OCI-LY7 (cell line): ENCODE data around the gene PDILT. TPM values are rescaled to one million over a fixed set of nuclear protein-coding genes. Genes with fewer than 3 reads are reported as not detected.

Source experiments
- BruUV-seq: library from RNA; stranded (reverse); fragments of 400-500 nt; replicated peaks from 2 replicates; lab custom pipeline; 2021; lab: Mats Ljungman, UMichigan
- CTCF ChIA-PET: fragments of 300-600 bp; sonication (Branson Sonifier 250); formaldehyde crosslinking; loops from one replicate; lab custom pipeline; 2022; ENCODE audit warnings: antibody characterized with exemption; ENCODE audit not compliant: unreplicated experiment; lab: Charles Lee
- POLR2A ChIA-PET: fragments of 300-600 bp; sonication (Branson Sonifier 250); formaldehyde crosslinking; loops from one replicate; lab custom pipeline; 2022; ENCODE audit warnings: antibody characterized with exemption; lab: Charles Lee
- DNase-seq: peaks from one replicate; pipeline ENCODE4 v3.0.0-alpha.2; 2015; ENCODE audit warnings: low spot score
- H2AFZ ChIP-seq: fragments of 200-600 bp; sonication (generic), shearing (Covaris generic); 2 replicates; pipeline ENCODE4 v1.6.1; 2014; ENCODE audit warnings: mild to moderate bottlenecking, antibody characterized with exemption, low read length, moderate library complexity
- H3K27ac ChIP-seq: fragments of 200-600 bp; sonication (generic); 2 replicates; pipeline ENCODE4 v1.5.1; 2014; ENCODE audit warnings: mixed run types, low read depth, mild to moderate bottlenecking, moderate library complexity, low read length, inconsistent platforms; ENCODE audit not compliant: poor library complexity, severe bottlenecking
- H3K36me3 ChIP-seq: fragments of 200-600 bp; sonication (generic); 2 replicates; pipeline ENCODE4 v1.6.1; 2014; ENCODE audit warnings: mild to moderate bottlenecking, antibody characterized with exemption, low read length, moderate library complexity, mixed read lengths; ENCODE audit not compliant: insufficient read depth
- H3K4me1 ChIP-seq: fragments of 200-600 bp; sonication (generic); 2 replicates; pipeline ENCODE4 v1.5.1; 2014; ENCODE audit warnings: mild to moderate bottlenecking, low read length; ENCODE audit not compliant: insufficient read depth, poor library complexity, severe bottlenecking
- H3K4me2 ChIP-seq: fragments of 200-600 bp; sonication (generic); 2 replicates; pipeline ENCODE4 v1.6.1; 2014; ENCODE audit warnings: mild to moderate bottlenecking, low read length
- H3K4me3 ChIP-seq: fragments of 200-600 bp; sonication (generic); 2 replicates; pipeline ENCODE4 v1.5.1; 2014; ENCODE audit warnings: mild to moderate bottlenecking, low read depth, low read length; ENCODE audit not compliant: poor library complexity, severe bottlenecking
- H3K79me2 ChIP-seq: fragments of 200-600 bp; sonication (generic); 2 replicates; pipeline ENCODE4 v1.6.1; 2016; ENCODE audit warnings: low read depth, mild to moderate bottlenecking, low read length, moderate library complexity, mixed read lengths; ENCODE audit not compliant: insufficient read depth
- H3K9me2 ChIP-seq: fragments of 200-600 bp; sonication (generic); 2 replicates; pipeline ENCODE4 v1.6.1; 2016; ENCODE audit warnings: mild to moderate bottlenecking, low read length, mixed read lengths; ENCODE audit not compliant: insufficient read depth
- H3K9me3 ChIP-seq: fragments of 200-600 bp; sonication (generic); 2 replicates; pipeline ENCODE4 v1.6.1; 2014; ENCODE audit warnings: mild to moderate bottlenecking, mixed run types, low read length, mixed read lengths
- H4K20me1 ChIP-seq: fragments of 200-600 bp; sonication (generic); 2 replicates; pipeline ENCODE4 v1.6.1; 2014; ENCODE audit warnings: mild to moderate bottlenecking, antibody characterized with exemption, low read length, moderate library complexity, mixed read lengths; ENCODE audit not compliant: insufficient read depth
- EZH2phosphoT487 ChIP-seq: fragments of 200-600 bp; sonication (generic); IDR thresholded peaks from 2 replicates; pipeline ENCODE4 v1.6.1; 2018; ENCODE audit warnings: low read depth, borderline replicate concordance, mild to moderate bottlenecking, mixed run types, antibody characterized with exemption, low read length, moderate library complexity, mixed read lengths
- intact Hi-C: fragments of 100-400 bp; cut with micrococcal nuclease; formaldehyde crosslinking; loops from one replicate; pipeline ENCODE4 v1.10.0; 2022; ENCODE audit not compliant: unreplicated experiment
- total RNA-seq, 2 experiments: library from RNA; depleted of rRNA in 1 of 2; stranded (reverse); fragments of >200 nt in 1 of 2; shearing (Covaris generic) in 1 of 2; gene quantifications; 2 replicates each; pipeline ENCODE4 v1.2.3, GENCODE V29; 2014 to 2022
- TF ChIP-seq, protein P1 (sequence below): fragments of 200-600 bp; sonication (generic); conservative IDR thresholded peaks from 2 replicates; pipeline ENCODE4 v1.5.1; 2014; ENCODE audit warnings: mild to moderate bottlenecking, antibody characterized with exemption, low read length, moderate library complexity, mixed read lengths

The PDILT gene
- total RNA-seq, 2 experiments from 2014 or later: not detected

DNA sequence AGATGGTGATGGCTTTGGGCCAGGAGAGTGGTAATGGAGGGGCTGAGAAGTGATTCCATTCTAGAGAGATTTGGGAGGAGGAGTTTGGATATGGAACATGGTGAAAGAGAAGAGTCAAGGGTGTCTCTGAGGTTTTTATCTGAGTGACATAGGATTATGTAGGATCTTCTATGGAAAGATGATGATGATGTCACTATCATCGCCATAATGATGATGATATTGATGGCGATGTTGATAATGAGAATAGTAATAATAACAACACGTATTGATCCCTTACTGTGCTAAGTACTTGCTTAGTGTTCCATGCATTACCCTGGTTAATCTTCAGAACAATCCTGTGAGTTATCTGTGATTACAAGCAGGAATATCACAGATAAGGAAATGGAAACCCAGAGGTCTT is 16.6 kb downstream of the PDILT start:
- Histone ChIP-seq H3K36me3 (no peaks in the 10 kb centered on the region), H3K4me3 (no peak overlapping the region), H4K20me1 (no peaks in the 10 kb centered on the region), H3K9me2 (no peaks in the 10 kb centered on the region), H3K4me2 (no peak overlapping the region), H3K79me2 (no peaks in the 10 kb centered on the region), H3K4me1 (no peaks in the 10 kb centered on the region), H3K27ac (no peak overlapping the region), H3K9me3 (no peaks in the 10 kb centered on the region), H2AFZ (no peak overlapping the region)
- ChIA-PET POLR2A (interaction anchor here (0.7 kb wide), 1 partner anchor 76 kb away, joined by 3 read pairs; no protein-coding TSS in a partner anchor), CTCF (no interaction called here)
- intact Hi-C loops: no loop called here
- BruUV-seq: no TSS peak
- DNase-seq: no peak
- TF ChIP-seq EZH2phosphoT487: no peak
- TF ChIP-seq, protein P1, sequence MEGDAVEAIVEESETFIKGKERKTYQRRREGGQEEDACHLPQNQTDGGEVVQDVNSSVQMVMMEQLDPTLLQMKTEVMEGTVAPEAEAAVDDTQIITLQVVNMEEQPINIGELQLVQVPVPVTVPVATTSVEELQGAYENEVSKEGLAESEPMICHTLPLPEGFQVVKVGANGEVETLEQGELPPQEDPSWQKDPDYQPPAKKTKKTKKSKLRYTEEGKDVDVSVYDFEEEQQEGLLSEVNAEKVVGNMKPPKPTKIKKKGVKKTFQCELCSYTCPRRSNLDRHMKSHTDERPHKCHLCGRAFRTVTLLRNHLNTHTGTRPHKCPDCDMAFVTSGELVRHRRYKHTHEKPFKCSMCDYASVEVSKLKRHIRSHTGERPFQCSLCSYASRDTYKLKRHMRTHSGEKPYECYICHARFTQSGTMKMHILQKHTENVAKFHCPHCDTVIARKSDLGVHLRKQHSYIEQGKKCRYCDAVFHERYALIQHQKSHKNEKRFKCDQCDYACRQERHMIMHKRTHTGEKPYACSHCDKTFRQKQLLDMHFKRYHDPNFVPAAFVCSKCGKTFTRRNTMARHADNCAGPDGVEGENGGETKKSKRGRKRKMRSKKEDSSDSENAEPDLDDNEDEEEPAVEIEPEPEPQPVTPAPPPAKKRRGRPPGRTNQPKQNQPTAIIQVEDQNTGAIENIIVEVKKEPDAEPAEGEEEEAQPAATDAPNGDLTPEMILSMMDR: no peak

DNA sequence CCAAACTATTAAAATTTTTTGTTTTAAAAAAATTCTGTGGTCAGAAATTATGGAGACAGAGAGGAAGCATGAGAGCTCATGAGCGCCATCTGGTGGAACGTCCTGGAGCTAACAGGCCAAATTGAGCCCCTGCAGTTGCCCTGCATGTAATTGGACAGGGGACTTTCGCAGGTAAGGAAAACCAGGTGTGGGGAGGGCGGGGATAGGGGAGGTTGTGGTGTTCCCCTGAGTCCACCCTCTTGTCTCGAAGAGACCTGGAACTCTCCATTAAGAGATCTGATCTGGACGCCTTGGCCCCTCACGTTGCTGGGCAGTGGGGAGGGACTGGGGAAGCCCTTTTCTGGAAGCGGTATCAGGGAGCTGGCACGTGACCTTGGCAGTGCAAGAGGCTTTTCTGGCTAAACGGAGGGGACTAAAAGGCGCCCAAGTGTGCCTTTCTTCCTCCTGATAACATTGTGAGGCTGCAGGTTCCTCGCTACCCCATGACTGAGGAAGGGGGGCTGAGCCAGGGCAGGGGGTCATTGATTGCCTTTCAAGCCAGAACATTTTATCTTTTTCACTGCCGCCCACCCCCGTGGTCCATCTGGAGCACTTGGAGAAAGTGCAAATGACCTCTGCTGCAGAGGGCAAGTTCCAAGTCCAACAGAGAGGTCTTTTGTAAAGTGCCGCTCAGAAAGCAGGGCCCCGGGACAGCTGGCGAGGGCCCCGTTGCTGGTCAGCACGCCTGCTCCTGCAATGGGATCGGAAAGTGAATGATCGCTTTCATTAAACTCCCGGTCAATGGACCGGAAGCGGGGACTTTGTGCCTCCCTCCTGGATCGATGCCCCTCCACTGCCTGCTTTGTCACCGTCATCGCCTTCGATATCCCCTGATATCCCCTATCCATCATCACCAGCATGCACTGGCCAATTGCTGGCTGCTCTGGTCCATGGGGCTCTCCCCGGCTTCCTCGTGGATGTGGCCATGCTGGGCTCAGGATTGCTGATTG is 18.4 kb downstream of the PDILT start:
- Histone ChIP-seq H3K9me3 (no peaks in the 10 kb centered on the region), H3K27ac (no peak overlapping the region), H3K4me3 (no peak overlapping the region), H3K36me3 (no peaks in the 10 kb centered on the region), H3K4me2 (no peak overlapping the region), H3K79me2 (no peaks in the 10 kb centered on the region), H3K4me1 (no peaks in the 10 kb centered on the region), H2AFZ (no peak overlapping the region), H4K20me1 (no peaks in the 10 kb centered on the region), H3K9me2 (no peaks in the 10 kb centered on the region)
- peak; percentile 58 for DNase-seq
- CTCF ChIA-PET: interaction anchor here (0.5 kb wide), 1 partner anchor 397 kb away, joined by 3 read pairs; no protein-coding TSS in a partner anchor
- POLR2A ChIA-PET: interaction anchor here (0.6 kb wide), 1 partner anchor 51 kb away, joined by 4 read pairs; no protein-coding TSS in a partner anchor
- TF ChIP-seq, protein P1: peak; percentile 89
- TF ChIP-seq EZH2phosphoT487: no peak
- BruUV-seq: no TSS peak
- intact Hi-C loops: loop anchor here (1.0 kb wide), 1 partner anchor 479 kb away; no protein-coding TSS in a partner anchor
